ENCODE measurements around the gene CNTNAP5.

CNTNAP5 gene

DNA sequence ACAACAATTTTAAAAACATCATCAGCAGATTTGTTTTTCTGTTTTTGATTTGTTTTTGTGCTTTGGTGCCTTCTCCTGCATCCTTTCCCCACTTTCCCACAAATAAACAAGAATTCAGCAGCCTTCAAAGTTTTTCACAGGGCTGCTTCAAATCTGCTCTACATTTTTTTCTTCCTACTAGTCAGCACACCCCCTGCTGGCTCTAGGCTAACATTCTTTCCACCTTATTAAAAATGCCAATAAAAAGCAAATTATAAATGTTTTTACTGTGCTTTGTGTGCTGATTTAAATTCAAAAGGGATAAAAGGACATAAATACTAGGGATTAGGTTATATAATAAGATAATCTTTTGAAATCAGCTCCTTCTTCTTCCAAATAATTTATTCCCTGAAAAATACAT is 6.2 kb upstream of the CNTNAP5 start:
- H3K4me1 ChIP-seq = no peaks in the 10 kb centered on the region
- H3K27me3 ChIP-seq = peaks cover 0 to 6% of the 10 kb centered on the region in 2 donors
- TF ChIP-seq CTCF (IDR thresholded peaks at IDR 0.05) = no peak
- DNase-seq = no peak
- no peaks in the 10 kb centered on the region for H3K9me3 ChIP-seq
- intact Hi-C loops (cut with DNase I; ENCODE audit: low total_unique reads) = no loop called here
- no peak overlapping the region for H3K4me3 ChIP-seq
- no peaks in the 10 kb centered on the region for H3K36me3 ChIP-seq
- H3K27ac ChIP-seq = no peak overlapping the region

DNA sequence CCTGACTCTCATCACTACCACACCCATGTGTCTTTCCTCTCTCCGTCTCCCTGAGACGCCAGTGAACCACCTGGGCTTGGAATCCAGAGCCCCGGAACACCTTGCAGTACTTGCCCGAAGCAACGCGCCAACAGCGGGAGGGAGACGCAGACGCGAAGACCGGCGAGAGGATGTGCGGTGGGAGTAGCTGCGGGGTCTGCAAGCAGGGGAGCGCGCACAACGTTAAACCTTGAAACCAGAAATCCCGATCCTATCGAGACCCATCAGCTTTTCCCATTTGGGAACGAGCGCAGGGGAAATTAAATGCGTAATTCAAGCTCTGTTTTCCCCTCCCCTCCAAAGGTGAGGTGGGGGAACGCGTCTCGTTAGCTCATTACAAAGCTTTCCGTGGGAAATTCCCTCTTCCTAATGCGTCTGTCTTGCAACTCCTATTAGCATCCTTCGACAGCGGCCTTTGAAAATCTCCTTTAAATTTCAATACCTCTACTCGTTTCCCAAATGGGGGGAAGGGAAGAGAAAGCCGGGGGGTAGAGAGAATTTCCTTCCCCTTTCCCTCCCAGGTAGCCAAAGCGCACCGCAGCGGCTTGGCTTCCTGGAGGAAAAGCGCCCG is 421 bp upstream of the CNTNAP5 start:
- Histone ChIP-seq H3K27ac (no peak overlapping the region), H3K4me3 (no peak overlapping the region), H3K27me3 (peaks cover 0 to 32% of the 10 kb centered on the region in 2 donors), H3K4me1 (peaks cover 0 to 5% (median 0%) of the 10 kb centered on the region in 4 donors), H3K9me3 (no peaks in the 10 kb centered on the region), H3K36me3 (no peaks in the 10 kb centered on the region)
- no peak for DNase-seq
- no peak for TF ChIP-seq CTCF (IDR thresholded peaks at IDR 0.05)
- intact Hi-C loops (cut with DNase I; ENCODE audit: low total_unique reads) = no loop called here

DNA sequence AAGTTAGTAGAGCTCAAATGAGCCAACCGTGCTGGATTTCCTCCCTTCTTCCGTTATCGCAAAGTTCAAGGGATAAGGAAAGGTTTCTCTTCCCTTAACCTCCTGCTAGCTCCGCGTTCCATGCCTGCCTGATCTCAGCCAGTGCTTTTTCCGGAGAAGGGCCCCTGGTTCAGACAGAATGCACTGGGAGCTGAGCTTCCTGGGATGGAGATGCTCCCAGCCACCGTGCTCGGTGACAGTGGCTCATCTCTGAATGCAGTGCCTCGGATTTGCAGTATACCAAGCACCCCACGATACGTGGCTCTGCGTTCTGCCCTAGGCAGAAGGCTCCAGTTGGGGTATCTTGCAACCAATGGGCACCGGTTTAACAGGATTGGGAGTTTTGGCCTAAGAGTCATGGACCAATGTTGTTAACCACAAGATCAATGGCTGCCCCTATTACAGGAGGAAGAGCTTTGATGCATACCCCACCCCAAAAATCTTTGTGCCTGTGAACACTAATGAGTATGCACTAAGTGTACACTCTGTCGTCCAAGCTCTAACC is 876 bp downstream of the CNTNAP5 start:
- Histone ChIP-seq H3K27me3 (peaks cover 0 to 32% of the 10 kb centered on the region in 2 donors), H3K4me1 (peaks cover 0 to 5% (median 0%) of the 10 kb centered on the region in 4 donors), H3K9me3 (no peaks in the 10 kb centered on the region), H3K36me3 (no peaks in the 10 kb centered on the region), H3K27ac (no peak overlapping the region), H3K4me3 (no peak overlapping the region)
- no peak for DNase-seq
- no peak for TF ChIP-seq CTCF (IDR thresholded peaks at IDR 0.05)
- intact Hi-C loops (cut with DNase I; ENCODE audit: low total_unique reads) = no loop called here

DNA sequence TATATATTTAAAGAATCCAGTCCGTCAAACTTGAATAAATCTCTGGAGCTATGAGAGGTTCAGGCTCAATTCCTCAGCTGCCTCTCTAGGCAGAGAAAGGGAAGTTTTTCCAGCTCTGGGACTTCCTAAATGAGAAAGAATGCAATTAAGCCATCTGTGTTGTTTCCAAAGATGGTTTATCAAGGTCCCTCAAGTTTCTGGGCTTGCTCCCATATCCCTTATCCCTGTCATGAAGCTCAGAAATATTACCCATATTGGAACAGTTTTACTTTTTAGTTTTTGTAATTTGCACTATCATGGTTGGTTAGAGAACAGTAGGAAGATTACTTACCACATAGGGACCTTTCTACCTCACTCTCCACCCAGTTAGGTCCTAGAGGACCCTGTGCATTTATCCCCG is 1.4 kb downstream of the CNTNAP5 start:
- no peak for TF ChIP-seq CTCF (IDR thresholded peaks at IDR 0.05)
- Histone ChIP-seq H3K4me3 (no peak overlapping the region), H3K9me3 (no peaks in the 10 kb centered on the region), H3K4me1 (peaks cover 0 to 5% (median 0%) of the 10 kb centered on the region in 4 donors), H3K36me3 (no peaks in the 10 kb centered on the region), H3K27me3 (peaks cover 0 to 32% of the 10 kb centered on the region in 2 donors), H3K27ac (no peak overlapping the region)
- DNase-seq = no peak
- intact Hi-C loops (cut with DNase I; ENCODE audit: low total_unique reads) = no loop called here

- H3K27ac ChIP-seq = no peak overlapping the region
- no peak for DNase-seq
- no peaks in the 10 kb centered on the region for H3K36me3 ChIP-seq
- no peaks in the 10 kb centered on the region for H3K9me3 ChIP-seq
- peaks cover 0 to 5% (median 0%) of the 10 kb centered on the region in 4 donors for H3K4me1 ChIP-seq
- intact Hi-C loops (cut with DNase I; ENCODE audit: low total_unique reads) = no loop called here
- peaks cover 0 to 32% of the 10 kb centered on the region in 2 donors for H3K27me3 ChIP-seq
- H3K4me3 ChIP-seq = no peak overlapping the region
- no peak for TF ChIP-seq CTCF (IDR thresholded peaks at IDR 0.05)
These were observed 2.1 kb downstream of the CNTNAP5 start for GRCh38 chr2:124027182-124027581.

Data from tibial artery (tissue), 4 donors.